HG02884 (cell line): ENCODE measurements around the gene HHLA2.
"Not testable (repeated sequence)": the region's sequence is repeated elsewhere in the genome, so short reads cannot be mapped to it uniquely, and the experiment has no call there.

Source experiments
- ATAC-seq: cut with Tn5 transposase; IDR thresholded peaks from one replicate; pipeline ENCODE4 v1.9.1; 2021; ENCODE audit warnings: mild to moderate bottlenecking, moderate library complexity; ENCODE audit not compliant: unreplicated experiment

HHLA2 gene

GRCh38 chr3:108296239-108296638, at the start of gene HHLA2:
Gene HHLA2 (plus strand): TSS chr3:108296548. CDS start chr3:108351814, 55,266 bp downstream.
- ATAC-seq = peak; percentile 54

GRCh38 chr3:108250626-108251025, 45.7 kb upstream of the HHLA2 start:
- no peak for ATAC-seq

GRCh38 chr3:108251265-108251664, 45.1 kb upstream of the HHLA2 start:
- no peak for ATAC-seq

GRCh38 chr3:108251844-108252243, 44.5 kb upstream of the HHLA2 start:
- no peak for ATAC-seq

- ATAC-seq = no peak
Measured at GRCh38 chr3:108255131-108255530, 41.2 kb upstream of the HHLA2 start.

GRCh38 chr3:108264534-108265298, 31.6 kb upstream of the HHLA2 start:
- peak; percentile 55 for ATAC-seq

- ATAC-seq = not testable (repeated sequence)
Measured at GRCh38 chr3:108268235-108268634, 28.1 kb upstream of the HHLA2 start.

GRCh38 chr3:108271626-108272025, 24.7 kb upstream of the HHLA2 start:
- no peak for ATAC-seq

- ATAC-seq = not testable (repeated sequence)
Measured at GRCh38 chr3:108279066-108279465, 17.3 kb upstream of the HHLA2 start.

- no peak for ATAC-seq
Measured at GRCh38 chr3:108280476-108280875, 15.9 kb upstream of the HHLA2 start.

- peak; percentile 65 for ATAC-seq
Measured at GRCh38 chr3:108281670-108282069, 14.7 kb upstream of the HHLA2 start.

GRCh38 chr3:108283006-108283405, 13.3 kb upstream of the HHLA2 start:
- no peak for ATAC-seq

- ATAC-seq = no peak
Measured at GRCh38 chr3:108283989-108284388, 12.4 kb upstream of the HHLA2 start.

- ATAC-seq = no peak
Measured at GRCh38 chr3:108285176-108285575, 11.2 kb upstream of the HHLA2 start.

- peak; percentile 91 for ATAC-seq
Measured at GRCh38 chr3:108287146-108287545, 9.2 kb upstream of the HHLA2 start.

- not testable (repeated sequence) for ATAC-seq
Measured at GRCh38 chr3:108288193-108288592, 8.2 kb upstream of the HHLA2 start.

- ATAC-seq = no peak
Measured at GRCh38 chr3:108289159-108289558, 7.2 kb upstream of the HHLA2 start.

- peak; percentile 2 for ATAC-seq
Measured at GRCh38 chr3:108292450-108292849, 3.9 kb upstream of the HHLA2 start.

GRCh38 chr3:108292905-108293328, 3.4 kb upstream of the HHLA2 start:
- peak; percentile 63 for ATAC-seq

- ATAC-seq = peak; percentile 56
Measured at GRCh38 chr3:108293858-108294257, 2.5 kb upstream of the HHLA2 start.

GRCh38 chr3:108295421-108296175, 750 bp upstream of the HHLA2 start:
- no peak for ATAC-seq

- ATAC-seq = no peak
Measured at GRCh38 chr3:108297647-108298046, 1.3 kb downstream of the HHLA2 start.
